IPS-18a (cell line): ENCODE results near the gene FGF12.

Experiments
- H3K27ac ChIP-seq: one replicate; pipeline ENCODE4 v1.5.1; 2013; ENCODE audit warnings: low read length
- H3K27me3 ChIP-seq: one replicate; pipeline ENCODE4 v1.6.1; 2013; ENCODE audit warnings: mild to moderate bottlenecking, low read length; ENCODE audit not compliant: control insufficient read depth, insufficient read depth
- H3K36me3 ChIP-seq: one replicate; pipeline ENCODE4 v1.6.1; 2013; ENCODE audit warnings: low read depth, low read length; ENCODE audit not compliant: control insufficient read depth
- H3K4me1 ChIP-seq: one replicate; pipeline ENCODE4 v1.6.1; 2013; ENCODE audit warnings: low read depth, low read length; ENCODE audit not compliant: control insufficient read depth
- H3K4me3 ChIP-seq: one replicate; pipeline ENCODE4 v1.5.1; 2013; ENCODE audit warnings: low read length
- H3K9ac ChIP-seq: one replicate; pipeline ENCODE4 v1.6.1; 2013; ENCODE audit warnings: mild to moderate bottlenecking, low read length, moderate library complexity
- H3K9me3 ChIP-seq: one replicate; pipeline ENCODE4 v1.6.1; 2013; ENCODE audit warnings: low read depth, low read length; ENCODE audit not compliant: control insufficient read depth

The FGF12 gene

GRCh38 chr3:192636517-192637444 is 90.6 kb downstream of the FGF12 start:
- H3K36me3 ChIP-seq = no peaks in the 10 kb centered on the region
- no peak overlapping the region for H3K4me3 ChIP-seq
- no peak overlapping the region for H3K9ac ChIP-seq
- H3K4me1 ChIP-seq = no peaks in the 10 kb centered on the region
- H3K27ac ChIP-seq = no peak overlapping the region
- no peaks in the 10 kb centered on the region for H3K9me3 ChIP-seq
- no peaks in the 10 kb centered on the region for H3K27me3 ChIP-seq

- Histone ChIP-seq H3K36me3 (no peaks in the 10 kb centered on the region), H3K9me3 (no peaks in the 10 kb centered on the region), H3K27me3 (no peaks in the 10 kb centered on the region), H3K4me1 (no peaks in the 10 kb centered on the region), H3K27ac (no peak overlapping the region), H3K4me3 (no peak overlapping the region), H3K9ac (no peak overlapping the region)
Measured at GRCh38 chr3:192629429-192629828, 97.9 kb downstream of the FGF12 start.

DNA sequence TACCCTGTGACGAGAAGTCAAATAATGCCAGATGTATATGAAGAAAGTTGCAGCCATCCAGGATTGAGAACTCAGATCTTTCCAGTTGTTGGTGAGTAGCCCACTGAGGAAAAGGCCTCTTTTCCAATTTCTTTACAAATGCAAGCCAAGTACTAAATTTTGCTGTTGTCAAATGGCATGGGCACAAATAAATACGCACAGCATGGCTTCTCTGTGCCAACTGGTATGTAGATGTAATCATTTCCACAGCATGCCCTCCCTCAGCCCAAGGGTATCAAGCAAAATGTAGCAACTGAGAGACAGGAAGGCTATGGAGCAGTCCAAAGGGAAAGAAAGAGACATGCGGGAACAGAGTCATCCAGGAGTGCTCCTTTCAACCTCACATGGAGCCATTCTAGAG is 105.4 kb downstream of the FGF12 start:
- H3K9me3 ChIP-seq = no peaks in the 10 kb centered on the region
- no peak overlapping the region for H3K4me3 ChIP-seq
- no peak overlapping the region for H3K27ac ChIP-seq
- H3K4me1 ChIP-seq = no peaks in the 10 kb centered on the region
- H3K27me3 ChIP-seq = no peaks in the 10 kb centered on the region
- H3K36me3 ChIP-seq = no peaks in the 10 kb centered on the region
- no peak overlapping the region for H3K9ac ChIP-seq

DNA sequence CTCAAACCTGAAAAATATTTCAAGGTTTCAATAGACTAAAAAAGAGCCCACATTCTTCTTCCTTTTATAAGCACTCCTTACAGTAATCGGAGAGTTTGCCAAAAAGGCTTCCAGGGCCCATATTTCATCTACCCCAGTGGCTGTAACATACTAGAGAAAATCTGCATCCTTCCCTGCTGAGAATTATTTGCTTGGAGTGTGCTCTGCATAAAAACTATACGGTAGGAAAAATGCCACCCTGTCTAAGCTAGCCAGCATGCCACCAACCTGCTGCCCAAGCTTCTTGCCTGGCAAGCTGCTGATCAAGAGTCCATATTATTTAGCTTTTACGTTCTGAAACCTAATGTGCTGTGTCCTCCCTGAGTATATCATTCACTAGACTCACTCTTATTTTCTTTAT is 107.1 kb downstream of the FGF12 start:
- H3K27ac ChIP-seq = no peak overlapping the region
- no peak overlapping the region for H3K9ac ChIP-seq
- no peaks in the 10 kb centered on the region for H3K9me3 ChIP-seq
- H3K4me1 ChIP-seq = no peaks in the 10 kb centered on the region
- H3K4me3 ChIP-seq = no peak overlapping the region
- H3K27me3 ChIP-seq = no peaks in the 10 kb centered on the region
- no peaks in the 10 kb centered on the region for H3K36me3 ChIP-seq

DNA sequence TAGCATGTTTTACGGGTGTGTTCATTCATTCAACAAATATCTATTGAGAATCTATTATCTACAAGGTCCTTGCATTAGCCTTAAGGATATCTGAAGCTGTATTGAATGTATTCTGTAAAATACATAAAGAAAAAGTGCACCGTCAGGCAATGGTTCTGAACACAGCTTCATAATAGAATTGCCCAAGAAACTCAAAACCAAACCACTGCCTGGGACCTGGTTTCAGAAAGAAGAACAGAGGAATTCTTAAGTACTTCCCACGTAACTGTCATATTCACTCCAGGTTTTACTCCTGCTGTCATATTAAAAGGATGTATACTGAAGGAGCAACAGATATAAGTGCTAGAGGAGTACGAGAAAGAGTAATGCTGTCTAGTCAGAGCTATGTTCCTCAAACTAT is 115.9 kb downstream of the FGF12 start:
- no peak overlapping the region for H3K9ac ChIP-seq
- no peaks in the 10 kb centered on the region for H3K36me3 ChIP-seq
- no peaks in the 10 kb centered on the region for H3K4me1 ChIP-seq
- H3K4me3 ChIP-seq = no peak overlapping the region
- no peak overlapping the region for H3K27ac ChIP-seq
- no peaks in the 10 kb centered on the region for H3K27me3 ChIP-seq
- no peaks in the 10 kb centered on the region for H3K9me3 ChIP-seq

DNA sequence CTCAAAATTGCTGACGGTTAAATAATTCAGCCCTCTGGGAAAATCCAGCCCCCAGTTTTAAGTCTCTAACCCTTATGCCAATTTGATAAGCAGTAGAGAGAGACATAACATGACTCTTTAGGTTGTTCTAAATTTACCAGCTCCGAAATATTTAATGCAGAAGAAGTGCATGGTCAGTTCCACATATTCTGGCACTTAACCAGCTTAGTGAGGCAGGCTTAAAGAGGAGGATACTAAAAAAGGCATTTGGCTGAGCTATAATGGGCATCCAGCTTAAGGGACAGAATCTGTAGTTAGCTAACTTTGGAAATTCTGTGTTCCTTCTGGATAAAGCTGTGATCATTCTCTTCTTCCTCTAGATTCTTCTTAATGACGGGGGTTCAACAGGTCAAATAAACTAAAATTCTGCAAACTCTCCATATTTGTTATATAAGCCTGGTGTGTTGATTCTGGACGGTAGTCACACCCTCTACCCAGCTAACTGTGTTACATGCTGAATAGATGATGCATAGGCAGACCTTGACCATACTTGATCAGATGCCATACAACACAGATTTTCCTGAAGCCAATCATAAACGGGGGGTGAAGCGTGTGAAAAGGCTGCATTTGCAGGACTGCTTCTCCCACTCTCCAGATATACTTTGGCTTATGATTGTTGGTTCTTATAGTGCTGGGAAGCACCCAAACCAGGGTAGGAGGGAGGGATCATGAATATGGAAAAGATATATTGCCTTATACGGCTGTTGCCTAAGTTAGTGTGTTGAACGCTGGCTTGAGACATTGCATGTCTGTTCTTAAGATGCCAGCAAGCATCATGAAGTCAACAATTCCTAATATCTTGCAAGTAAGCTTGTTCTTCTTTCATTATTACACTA is 118.4 kb downstream of the FGF12 start:
- Histone ChIP-seq H3K9me3 (no peaks in the 10 kb centered on the region), H3K9ac (no peak overlapping the region), H3K27me3 (no peaks in the 10 kb centered on the region), H3K4me1 (no peaks in the 10 kb centered on the region), H3K27ac (no peak overlapping the region), H3K36me3 (no peaks in the 10 kb centered on the region), H3K4me3 (no peak overlapping the region)

DNA sequence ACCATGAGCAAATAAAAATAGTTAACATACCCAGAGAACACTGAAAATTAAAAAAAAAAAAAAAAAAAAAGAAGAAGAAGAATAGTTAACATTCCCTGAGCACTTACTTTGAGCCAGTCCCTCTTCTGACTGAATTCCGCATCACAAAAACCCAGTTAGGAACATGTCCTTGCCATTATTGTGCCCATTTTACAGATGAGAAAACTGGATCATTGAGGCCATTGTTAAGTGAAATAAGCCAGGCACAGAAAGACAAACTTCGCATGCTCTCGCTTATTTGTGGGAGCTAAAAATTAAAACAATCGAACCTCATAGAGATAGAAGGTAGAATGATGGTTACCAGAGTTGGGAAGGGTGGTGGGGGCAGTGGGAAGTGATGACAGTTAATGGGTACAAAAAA is 119.5 kb downstream of the FGF12 start:
- no peaks in the 10 kb centered on the region for H3K9me3 ChIP-seq
- H3K27ac ChIP-seq = no peak overlapping the region
- H3K9ac ChIP-seq = no peak overlapping the region
- no peaks in the 10 kb centered on the region for H3K4me1 ChIP-seq
- H3K36me3 ChIP-seq = no peaks in the 10 kb centered on the region
- H3K4me3 ChIP-seq = no peak overlapping the region
- no peaks in the 10 kb centered on the region for H3K27me3 ChIP-seq

- Histone ChIP-seq H3K4me1 (no peaks in the 10 kb centered on the region), H3K36me3 (no peaks in the 10 kb centered on the region), H3K27ac (no peak overlapping the region), H3K9me3 (no peaks in the 10 kb centered on the region), H3K27me3 (no peaks in the 10 kb centered on the region), H3K4me3 (no peak overlapping the region), H3K9ac (no peak overlapping the region)
Measured at GRCh38 chr3:192597913-192598312, 129.4 kb downstream of the FGF12 start.

GRCh38 chr3:192597506-192597905 is 129.8 kb downstream of the FGF12 start:
- no peaks in the 10 kb centered on the region for H3K36me3 ChIP-seq
- H3K27me3 ChIP-seq = no peaks in the 10 kb centered on the region
- no peaks in the 10 kb centered on the region for H3K9me3 ChIP-seq
- no peak overlapping the region for H3K9ac ChIP-seq
- H3K27ac ChIP-seq = no peak overlapping the region
- H3K4me1 ChIP-seq = no peaks in the 10 kb centered on the region
- H3K4me3 ChIP-seq = no peak overlapping the region

- no peaks in the 10 kb centered on the region for H3K4me1 ChIP-seq
- H3K36me3 ChIP-seq = no peaks in the 10 kb centered on the region
- H3K9me3 ChIP-seq = no peaks in the 10 kb centered on the region
- no peak overlapping the region for H3K9ac ChIP-seq
- no peak overlapping the region for H3K4me3 ChIP-seq
- no peak overlapping the region for H3K27ac ChIP-seq
- no peaks in the 10 kb centered on the region for H3K27me3 ChIP-seq
Measured at GRCh38 chr3:192578729-192579128, 148.6 kb downstream of the FGF12 start.

GRCh38 chr3:192577811-192578210 is 149.5 kb downstream of the FGF12 start:
- H3K9me3 ChIP-seq = no peaks in the 10 kb centered on the region
- no peak overlapping the region for H3K27ac ChIP-seq
- H3K27me3 ChIP-seq = no peaks in the 10 kb centered on the region
- H3K9ac ChIP-seq = no peak overlapping the region
- H3K4me3 ChIP-seq = no peak overlapping the region
- no peaks in the 10 kb centered on the region for H3K4me1 ChIP-seq
- H3K36me3 ChIP-seq = no peaks in the 10 kb centered on the region
